GM21723 (cell line): ENCODE measurements around the gene BACH1.

Experiments
- ATAC-seq: cut with Tn5 transposase; IDR thresholded peaks from one replicate; pipeline ENCODE4 v1.9.1; 2021; ENCODE audit warnings: mild to moderate bottlenecking, moderate library complexity; ENCODE audit not compliant: unreplicated experiment

BACH1 gene

GRCh38 chr21:29374481-29374880 is 75.8 kb downstream of the BACH1 start:
- ATAC-seq = no peak

DNA sequence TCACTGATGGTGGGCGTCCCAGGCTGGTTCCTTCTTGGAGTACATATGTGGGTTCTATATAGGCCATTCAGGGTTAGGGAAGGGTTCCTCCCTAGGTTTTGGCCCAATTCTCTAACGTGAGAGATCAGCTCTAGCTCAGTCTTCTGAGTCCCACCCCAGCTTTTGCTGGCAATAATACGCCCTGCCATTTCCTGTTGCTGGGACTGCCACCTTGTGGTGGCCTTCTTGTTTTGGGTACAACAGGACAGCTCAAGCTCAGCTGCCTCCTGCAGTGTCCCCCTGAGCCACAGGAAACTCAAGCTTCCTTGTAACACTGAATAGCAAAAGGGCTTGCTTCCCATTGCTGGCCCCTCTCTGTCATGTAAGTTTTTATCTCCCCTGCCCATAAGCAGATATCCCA is 77.8 kb downstream of the BACH1 start:
- no peak for ATAC-seq

- ATAC-seq = no peak
Observed at GRCh38 chr21:29377266-29377665, 78.5 kb downstream of the BACH1 start.

DNA sequence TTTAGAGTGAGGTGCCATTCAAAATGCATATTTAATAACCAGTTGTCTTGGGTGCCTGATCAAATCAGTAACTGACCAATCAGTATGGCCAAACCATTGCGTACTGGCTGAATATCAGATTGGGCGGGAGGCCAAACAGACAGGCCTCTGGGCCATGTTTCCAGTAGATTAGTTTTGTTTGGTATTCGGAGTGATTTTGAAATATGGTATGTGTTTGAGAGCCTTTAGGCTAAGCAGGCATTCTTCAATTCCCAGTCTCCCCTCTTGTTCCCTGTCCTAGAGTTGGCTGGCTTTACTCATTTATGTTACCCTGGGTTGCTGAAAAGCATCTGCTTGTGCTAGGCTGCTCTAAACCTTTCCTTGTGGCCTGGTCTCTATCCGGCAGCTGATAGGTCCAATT is 80.1 kb downstream of the BACH1 start:
- no peak for ATAC-seq

GRCh38 chr21:29379517-29380054 is 80.9 kb downstream of the BACH1 start:
- ATAC-seq = no peak

- ATAC-seq = no peak
Observed at GRCh38 chr21:29382030-29382654, 83.4 kb downstream of the BACH1 start.

GRCh38 chr21:29384683-29385359 is 86.1 kb downstream of the BACH1 start:
- no peak for ATAC-seq

DNA sequence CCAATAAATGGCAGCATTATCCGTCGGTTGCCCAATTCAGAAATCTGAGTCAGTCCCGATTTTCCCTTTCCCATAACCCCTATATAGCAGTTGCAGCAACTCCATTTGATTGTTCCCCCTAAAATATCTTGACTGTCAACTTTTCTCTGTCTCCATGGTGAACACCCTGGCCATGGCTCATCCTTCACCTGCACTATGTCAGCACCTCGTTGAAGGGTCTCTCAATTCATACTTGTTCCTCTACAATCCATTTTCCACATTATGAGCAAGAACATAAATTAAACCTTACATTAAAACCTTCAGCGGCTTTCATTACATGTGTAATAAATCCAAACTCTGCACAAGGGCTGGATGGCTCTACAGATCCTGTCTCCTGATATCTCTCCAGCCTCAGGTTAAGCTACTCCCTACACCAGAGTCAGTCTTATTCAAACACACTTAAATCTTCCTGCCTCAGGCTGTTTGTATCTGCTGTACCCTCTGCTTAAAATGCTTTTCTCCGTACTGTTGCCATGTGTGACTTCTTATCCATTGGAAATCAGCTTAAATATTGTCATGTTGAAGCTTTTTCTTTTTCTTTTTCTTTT is 87.3 kb downstream of the BACH1 start:
- no peak for ATAC-seq

DNA sequence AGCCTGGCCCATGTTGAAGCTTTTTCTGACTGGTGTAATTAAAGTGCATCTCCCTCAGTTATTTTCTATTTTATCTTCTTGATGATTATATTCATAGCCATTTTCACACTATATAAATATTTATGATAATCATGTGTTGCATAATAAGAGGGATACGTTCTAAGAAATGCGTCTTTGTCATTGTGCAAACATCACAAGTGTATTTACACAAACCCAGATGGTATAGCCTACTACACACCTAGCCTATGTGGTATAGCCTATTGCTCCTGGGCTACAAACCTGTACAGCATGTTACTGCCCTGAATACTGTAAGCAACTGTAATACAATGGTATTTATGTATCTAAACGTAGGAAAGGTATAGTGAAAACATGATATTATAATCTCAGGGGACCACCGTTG is 88.1 kb downstream of the BACH1 start:
- ATAC-seq = no peak

DNA sequence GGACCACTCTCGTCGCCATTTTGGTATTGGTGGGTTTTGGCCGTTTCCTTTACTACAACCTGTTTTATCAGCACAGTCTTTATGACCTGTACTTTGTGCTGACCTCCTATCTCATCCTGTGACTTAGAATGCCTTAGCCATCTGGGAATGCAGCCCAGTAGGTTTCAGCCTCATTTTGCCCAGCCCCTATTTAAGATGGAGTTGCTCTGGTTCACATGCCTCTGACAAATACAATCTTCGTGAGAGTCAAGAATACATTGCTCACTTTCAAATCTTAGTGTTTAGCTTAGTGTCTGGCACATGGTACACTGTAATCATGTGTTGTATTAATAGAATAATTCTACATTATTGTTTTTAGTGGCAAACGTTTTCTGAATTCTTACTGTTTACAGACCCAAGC is 88.9 kb downstream of the BACH1 start:
- no peak for ATAC-seq

DNA sequence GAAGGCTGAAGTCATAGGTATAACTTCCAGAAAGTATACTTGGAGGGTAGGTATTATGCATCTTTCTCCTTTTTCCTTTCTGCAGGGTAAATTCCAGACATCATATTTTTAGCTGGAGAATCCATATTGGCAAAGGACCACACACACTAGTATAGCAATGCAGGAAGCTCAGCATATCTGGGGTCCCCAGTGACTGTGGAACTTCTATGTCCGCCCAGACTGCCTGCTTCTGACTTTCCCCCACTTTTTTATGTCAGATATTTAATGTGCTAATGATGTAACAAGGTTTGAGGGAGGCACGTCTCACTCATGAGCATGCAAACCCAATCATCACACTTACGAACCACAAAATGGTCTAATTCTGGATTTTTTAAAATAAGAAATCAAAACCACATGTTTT is 90.4 kb downstream of the BACH1 start:
- ATAC-seq = no peak

GRCh38 chr21:29390778-29391177 is 92.1 kb downstream of the BACH1 start:
- ATAC-seq = no peak

GRCh38 chr21:29394051-29394450 is 95.3 kb downstream of the BACH1 start:
- no peak for ATAC-seq
